HG02840 (cell line): ENCODE results near the gene POLE.

Experiments used
- ATAC-seq: cut with Tn5 transposase; IDR thresholded peaks from one replicate; pipeline ENCODE4 v1.9.1; 2021; ENCODE audit warnings: mild to moderate bottlenecking, moderate library complexity, moderate number of reproducible peaks; ENCODE audit not compliant: unreplicated experiment, low FRiP score

POLE gene

GRCh38 chr12:132689227-132689626 lies 2.1 kb upstream of the POLE start:
- no peak for ATAC-seq

- ATAC-seq: peak; percentile 25
These were observed 324 bp downstream of the POLE start for GRCh38 chr12:132686825-132687210.

DNA sequence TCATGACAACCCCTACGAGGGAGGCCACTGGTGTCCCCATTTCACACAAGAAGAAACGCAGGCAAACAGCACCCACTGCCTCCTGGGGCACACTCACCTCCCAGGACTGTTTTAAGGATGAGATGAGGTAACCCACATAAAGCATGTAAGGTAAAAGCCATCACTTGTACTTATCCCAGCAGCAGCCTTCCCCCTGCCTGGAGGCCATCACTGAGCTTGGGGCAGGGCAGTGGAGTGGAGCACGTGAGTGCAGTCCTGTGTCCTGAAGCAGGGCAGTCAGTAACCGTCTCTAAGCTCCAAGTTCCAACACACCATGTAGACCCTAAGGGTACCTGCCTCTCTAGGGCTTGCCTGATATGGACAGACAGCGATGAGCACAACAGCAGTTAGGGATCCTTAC lies 1.7 kb downstream of the POLE start:
- no peak for ATAC-seq

DNA sequence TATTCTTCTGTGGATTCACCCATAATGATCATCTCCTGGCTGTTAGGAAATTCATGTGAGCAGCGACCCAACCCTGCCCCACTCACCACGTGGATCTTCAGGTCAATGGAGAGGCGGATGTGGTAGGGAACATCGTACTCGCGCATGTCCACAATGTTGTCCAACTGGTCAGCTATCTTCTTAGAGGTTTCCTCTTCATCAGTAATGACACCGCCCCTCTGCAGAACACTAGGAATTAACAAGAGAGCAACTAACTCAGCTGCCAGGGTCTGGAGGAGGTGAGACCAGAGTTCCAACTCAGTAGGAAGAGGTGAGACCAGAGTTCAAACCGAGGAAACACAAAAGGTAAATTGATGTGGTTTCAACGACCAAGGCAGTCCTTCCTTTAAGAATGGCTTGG lies 9.7 kb downstream of the POLE start:
- ATAC-seq: no peak

- ATAC-seq: no peak
These were observed 11.2 kb downstream of the POLE start for GRCh38 chr12:132675757-132676432.

DNA sequence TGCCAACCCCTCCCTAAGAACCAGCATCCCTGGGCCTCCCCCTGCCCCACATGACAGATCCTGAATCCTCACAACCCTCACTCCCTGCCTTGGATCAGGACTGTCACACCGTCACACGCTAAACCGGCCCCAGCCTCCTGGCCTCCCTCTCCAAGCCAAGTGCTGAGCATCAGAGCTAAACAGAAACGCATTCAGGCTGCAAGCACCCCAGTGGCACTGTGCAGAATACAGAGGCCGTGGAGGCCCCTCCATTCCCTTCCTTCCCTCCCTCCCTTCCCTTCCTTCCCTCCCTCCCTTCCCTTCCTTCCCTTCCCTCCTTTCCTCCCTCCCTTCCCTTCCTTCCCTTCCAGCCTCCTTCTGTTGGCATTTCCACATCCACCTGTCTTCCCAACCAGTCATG lies 12.6 kb downstream of the POLE start:
- ATAC-seq: no peak

GRCh38 chr12:132673288-132674179 lies 13.6 kb downstream of the POLE start:
- ATAC-seq: no peak

GRCh38 chr12:132672678-132673077 lies 14.5 kb downstream of the POLE start:
- ATAC-seq: no peak

DNA sequence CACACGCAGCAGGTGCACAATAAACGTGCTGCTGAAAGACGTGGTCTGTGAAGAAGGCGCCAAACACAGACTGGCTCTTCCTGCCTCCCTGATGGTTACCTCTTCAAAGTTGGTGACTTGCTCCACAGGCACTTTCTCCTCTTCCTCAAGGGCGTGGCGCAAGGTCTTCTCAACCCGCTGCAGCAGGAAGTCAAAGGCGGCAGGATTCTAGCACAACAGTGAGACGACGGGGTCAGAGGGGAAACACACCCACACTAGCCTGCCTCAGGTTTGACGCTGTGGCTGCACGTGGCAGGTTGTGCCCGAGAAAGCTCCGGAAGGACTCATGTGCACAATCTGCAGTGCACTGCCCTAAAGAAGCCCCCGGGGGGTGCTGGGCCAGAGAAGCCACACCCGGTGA lies 15.0 kb downstream of the POLE start:
- no peak for ATAC-seq

DNA sequence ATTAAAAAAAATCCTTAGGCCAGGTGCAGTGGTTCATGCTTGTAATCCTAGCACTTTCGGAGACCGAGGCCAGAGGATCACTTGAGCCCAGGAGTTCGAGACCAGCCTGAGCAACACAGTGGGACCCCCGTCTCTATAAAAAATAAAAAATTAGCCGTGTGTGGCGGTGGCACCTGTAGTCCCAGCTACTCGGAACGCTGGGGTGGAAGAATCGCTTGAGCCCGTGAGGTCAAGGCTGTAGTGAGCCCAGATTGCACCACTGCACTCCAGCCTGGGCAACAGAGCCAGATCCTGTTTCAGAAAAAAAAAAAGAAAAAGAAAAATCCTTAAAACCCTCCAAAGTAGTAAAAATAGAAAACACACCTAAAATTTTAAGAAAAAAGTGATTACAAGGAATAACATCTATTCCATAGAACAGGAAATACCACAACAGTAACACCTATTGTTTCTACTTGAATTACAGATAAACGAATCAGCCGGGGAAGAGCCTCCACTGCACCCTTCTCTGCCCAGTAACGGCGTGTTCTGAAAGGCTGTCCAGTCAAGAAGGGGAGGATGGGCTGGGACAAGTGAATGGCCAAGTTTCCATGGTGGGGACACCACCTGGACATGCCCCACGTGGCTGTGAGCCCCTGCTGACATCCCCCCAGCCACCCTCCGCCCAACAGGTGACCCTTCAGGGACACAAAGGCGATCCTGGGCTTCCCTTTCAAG lies 17.8 kb downstream of the POLE start:
- ATAC-seq: no peak

DNA sequence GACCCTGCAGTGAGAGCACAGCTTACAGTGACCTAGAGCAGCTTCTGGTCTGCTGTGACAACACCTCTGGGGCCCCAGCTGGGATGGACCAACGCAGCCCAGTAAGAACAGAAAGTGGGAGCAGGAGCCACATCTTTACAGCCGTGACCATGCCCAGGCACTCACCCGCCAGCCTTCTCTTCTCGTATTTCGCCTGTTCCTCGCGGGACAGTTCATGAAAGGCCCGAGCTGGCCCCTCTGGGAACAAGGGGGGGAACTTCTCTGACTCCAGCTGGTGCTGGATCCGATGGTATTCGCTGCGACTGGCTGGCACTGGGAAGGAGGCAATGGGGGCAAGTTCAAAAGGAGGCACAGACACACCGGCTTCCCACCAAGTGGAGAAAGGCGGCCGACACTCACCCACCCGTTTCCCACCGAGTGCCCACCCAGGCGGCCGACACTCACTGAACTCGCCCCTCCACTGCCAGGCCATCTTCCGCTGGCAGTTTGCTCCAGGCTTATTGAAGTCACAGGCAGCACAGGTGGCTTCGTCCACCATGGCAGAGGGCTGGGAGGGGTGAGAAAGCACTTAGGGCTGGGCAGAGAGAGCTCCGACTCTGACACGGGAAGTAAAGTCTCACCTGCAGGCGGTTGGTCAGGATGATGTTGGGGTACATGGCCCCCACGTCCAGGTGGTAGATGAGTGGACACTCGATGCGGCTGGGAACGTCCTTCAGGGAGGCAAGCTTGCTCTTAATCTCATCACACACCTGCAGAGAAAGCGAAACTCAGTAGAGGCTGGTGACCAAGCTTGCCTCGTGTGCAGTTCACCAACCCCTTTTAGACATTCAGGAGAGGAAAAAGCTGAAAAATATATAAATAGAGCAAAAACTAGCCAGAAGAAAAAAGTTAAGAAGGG lies 18.7 kb downstream of the POLE start:
- ATAC-seq: no peak

GRCh38 chr12:132665794-132666193 lies 21.3 kb downstream of the POLE start:
- no peak for ATAC-seq

DNA sequence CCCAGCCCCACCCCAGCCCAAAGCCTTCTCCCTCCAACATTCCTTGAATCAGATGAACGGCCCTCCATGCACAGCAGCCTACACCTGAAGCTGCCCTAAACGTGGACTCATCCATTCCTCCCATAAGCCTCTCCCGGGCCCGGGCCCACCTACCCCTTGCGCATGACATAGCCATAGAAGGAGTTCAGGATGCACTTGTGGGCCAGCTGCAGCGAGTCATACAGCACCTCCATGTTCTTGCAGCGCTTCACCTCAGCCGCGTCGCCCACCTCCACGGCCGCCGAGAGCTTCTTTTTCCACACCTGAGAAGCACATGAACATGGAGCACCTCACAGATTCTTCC lies 22.0 kb downstream of the POLE start:
- no peak for ATAC-seq

GRCh38 chr12:132664206-132665148 lies 22.7 kb downstream of the POLE start:
- ATAC-seq: no peak

DNA sequence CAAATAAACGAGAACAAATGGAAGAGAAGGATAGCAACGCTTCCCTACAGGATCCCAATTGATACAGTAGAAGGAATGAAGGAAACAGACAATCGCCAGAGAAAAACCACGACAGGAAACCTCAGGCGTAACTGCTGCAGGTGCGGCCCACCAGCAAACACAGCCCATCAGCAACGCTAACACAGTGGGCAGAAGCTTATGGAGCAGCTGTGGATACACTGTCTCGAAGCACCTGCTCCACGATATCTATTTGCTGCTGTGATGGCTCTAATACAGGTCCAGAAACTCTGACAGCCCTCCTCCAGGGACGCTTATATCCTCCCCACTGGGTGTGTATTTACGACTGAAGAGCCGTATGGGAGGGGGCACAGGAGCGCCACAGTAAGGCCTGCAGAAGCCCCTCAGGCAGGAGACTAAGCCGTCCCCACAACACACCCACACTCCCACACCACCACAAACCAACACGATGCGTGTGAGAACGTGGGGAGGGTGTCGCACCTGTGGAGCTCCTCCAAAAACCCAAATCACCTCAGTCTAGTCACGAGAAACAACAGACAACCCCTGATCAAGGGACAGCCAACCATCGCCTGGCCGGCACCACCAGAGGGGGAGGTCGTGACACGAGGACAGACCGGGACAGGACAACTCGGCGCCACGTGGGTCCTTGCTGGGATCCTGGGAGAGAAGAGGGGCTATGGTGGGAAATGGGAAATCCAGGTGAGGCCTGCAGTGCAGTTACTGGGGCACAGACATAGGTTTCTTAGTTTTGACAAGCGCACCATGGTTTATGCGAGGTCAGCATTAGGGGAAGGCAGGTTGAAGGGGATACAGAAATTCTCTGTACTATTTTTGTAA lies 24.0 kb downstream of the POLE start:
- ATAC-seq: no peak

GRCh38 chr12:132661972-132662371 lies 25.2 kb downstream of the POLE start:
- ATAC-seq: no peak

DNA sequence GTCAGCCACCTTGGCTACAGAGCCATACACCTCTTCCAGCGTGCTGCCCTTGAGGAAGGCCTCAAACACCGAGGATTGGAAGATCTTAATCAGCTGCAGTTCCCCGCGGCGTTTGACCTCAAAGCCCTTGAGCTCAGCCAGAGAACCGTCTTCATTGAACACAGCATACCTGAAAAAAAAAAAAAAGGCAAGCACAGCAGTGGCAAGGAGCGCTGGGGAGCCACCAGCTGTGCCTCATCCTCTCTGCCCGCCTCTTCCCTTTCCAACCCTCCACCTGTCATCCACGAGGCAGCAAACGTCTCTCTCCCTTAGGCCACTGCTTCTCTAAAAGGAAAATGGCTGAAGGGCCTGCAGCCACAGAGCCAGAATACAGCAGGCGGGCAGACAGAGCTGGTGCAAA lies 26.1 kb downstream of the POLE start:
- ATAC-seq: no peak

DNA sequence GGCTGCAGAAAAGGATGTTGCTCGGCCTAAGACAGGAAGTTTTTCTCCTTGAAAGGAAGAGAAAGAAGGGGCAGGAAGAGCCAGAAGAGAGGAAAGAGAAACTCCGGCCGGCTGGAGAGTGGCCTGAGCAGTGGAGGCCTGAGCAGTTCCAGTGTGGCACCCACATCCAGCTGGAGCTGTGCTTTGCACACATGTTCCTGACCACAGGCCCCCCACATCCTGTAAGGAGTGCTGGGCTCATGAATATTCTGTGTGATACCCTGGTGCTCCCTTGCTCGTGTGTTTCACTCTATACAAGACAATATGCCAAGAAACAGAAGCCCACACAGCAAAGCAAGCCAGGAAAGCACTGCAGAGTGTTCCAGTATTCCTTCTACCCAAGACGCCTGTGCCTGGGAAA lies 27.1 kb downstream of the POLE start:
- ATAC-seq: no peak
